Measurements from ENCODE around the gene DAGLB. TPM values are rescaled to one million over a fixed set of nuclear protein-coding genes. Genes with fewer than 3 reads are reported as not detected.

The DAGLB gene
- total and polyA plus RNA-seq, 10 of the 15 experiments (the other 5 are each of a cell fraction or from before 2014, with no cell fraction given), result 1.2 to 13.3 (median 10.1) TPM

- TF ChIP-seq HSF1 (IDR thresholded peaks at IDR 0.05; ENCODE audit: low read depth, low read length), result no peak
- TF ChIP-seq MEF2B (IDR thresholded peaks at IDR 0.05; ENCODE audit: partially characterized antibody, poor library complexity, severe bottlenecking), result no peak
Measured at GRCh38 chr7:6479067-6479466, 31.3 kb upstream of the DAGLB start (continued).

GRCh38 chr7:6478186-6478585 is 30.4 kb upstream of the DAGLB start:
- Histone ChIP-seq H2AFZ (ENCODE audit: control insufficient read depth, low read depth, low read length) (no peak overlapping the region), H3K79me2 (ENCODE audit: control insufficient read depth, insufficient read depth, low read length) (peaks cover 83% of the 10 kb centered on the region), H3K9ac (ENCODE audit: control insufficient read depth, insufficient read depth, low read length) (no peak overlapping the region), H3K27me3 (replicated peaks in 1 of 2; ENCODE audit: control insufficient read depth in 2 of 2, insufficient read depth in 2 of 2, low read length in 1 of 2) (no peaks in the 10 kb centered on the region), H4K20me1 (ENCODE audit: control insufficient read depth, insufficient read depth) (peaks cover 6% of the 10 kb centered on the region), H3K27ac (ENCODE audit: control insufficient read depth, insufficient read depth) (no peak overlapping the region), H3K4me1 (ENCODE audit: control insufficient read depth, insufficient read depth, low read length) (peaks cover 28% of the 10 kb centered on the region), H3K4me3 (no peak overlapping the region), H3K36me3 (ENCODE audit: control insufficient read depth in 2 of 2, insufficient read depth in 2 of 2, low read length in 1 of 2) (peaks cover 0 to 20% of the 10 kb centered on the region in 2 experiments), H3K4me2 (ENCODE audit: control insufficient read depth, insufficient read depth) (no peak overlapping the region), H3K9me3 (replicated peaks; ENCODE audit: control insufficient read depth, insufficient read depth, low read length) (no peaks in the 10 kb centered on the region)
- POLR2A ChIA-PET, result no interaction called here
- CTCF ChIA-PET, result interaction anchor here (1.2 to 1.4 kb wide), 2 partner anchors 30 to 481 kb away, joined by 3 to 4 read pairs; no protein-coding TSS in a partner anchor
- in situ Hi-C loops (cut with MboI) (no loop called here), intact Hi-C loops (cut with micrococcal nuclease; ENCODE audit: unreplicated experiment) (no loop called here)
- no peak for TF ChIP-seq HDAC6 (IDR thresholded peaks at IDR 0.05; ENCODE audit: unreplicated experiment)
- no peak for TF ChIP-seq USF1 (IDR thresholded peaks at IDR 0.05; ENCODE audit: borderline replicate concordance, extremely low read length, insufficient read depth, low read depth, low read length)
- no peak for TF ChIP-seq EP300 (IDR thresholded peaks at IDR 0.05; ENCODE audit: borderline replicate concordance in 1 of 2, control insufficient read depth in 1 of 2, low read depth in 2 of 2, low read length in 2 of 2)
- SMC1A ChIA-PET (ENCODE audit: uncharacterized antibody, unreplicated experiment), result interaction anchor here (0.6 to 1.5 kb wide), 2 partner anchors 11 to 67 kb away, joined by 3 to 4 read pairs; no protein-coding TSS in a partner anchor
- no peak for DNase-seq (ENCODE audit: low read depth, low spot score)
- RAD21 ChIA-PET (ENCODE audit: unreplicated experiment), result no interaction called here
- FAIRE-seq, result no peak
- ATAC-seq, result no peak
- 43% methylated on average over 7 of the region's 7 CpGs for WGBS (ENCODE audit: insufficient coverage, insufficient replicate concordance, low lambda C conversion rate, missing lambda C conversion rate)
- no TSS peak for BruUV-seq (replicated peaks)
